DOHH2 (cell line): ENCODE results near the gene NEDD4L.

Experiments used
- H3F3A ChIP-seq: fragments of 200-600 bp; sonication (generic), shearing (Covaris generic); 2 replicates; pipeline ENCODE4 v1.6.0; 2016; ENCODE audit warnings: antibody characterized with exemption, mild to moderate bottlenecking; ENCODE audit not compliant: control insufficient read depth, insufficient read depth
- H3K27ac ChIP-seq: fragments of 200-600 bp; sonication (generic); 2 replicates; pipeline ENCODE4 v1.5.1; 2014; ENCODE audit warnings: low read depth, mild to moderate bottlenecking, low read length, moderate library complexity
- H3K27me3 ChIP-seq: fragments of 200-600 bp; sonication (generic); 2 replicates; pipeline ENCODE4 v1.6.1; 2014; ENCODE audit warnings: mild to moderate bottlenecking, low read length, mixed read lengths; ENCODE audit not compliant: control insufficient read depth
- H3K36me3 ChIP-seq: fragments of 200-600 bp; sonication (generic); 2 replicates; pipeline ENCODE4 v1.6.1; 2014; ENCODE audit warnings: mild to moderate bottlenecking, low read length, moderate library complexity, mixed read lengths; ENCODE audit not compliant: control insufficient read depth
- H3K4me1 ChIP-seq: fragments of 200-600 bp; sonication (generic); 2 replicates; pipeline ENCODE4 v1.6.1; 2014; ENCODE audit warnings: mild to moderate bottlenecking, low read length, mixed read lengths; ENCODE audit not compliant: control insufficient read depth
- H3K4me2 ChIP-seq: fragments of 200-600 bp; sonication (generic); 2 replicates; pipeline ENCODE4 v1.6.0; 2014; ENCODE audit warnings: mild to moderate bottlenecking, low read length, moderate library complexity
- H3K4me3 ChIP-seq: fragments of 200-600 bp; sonication (generic); 2 replicates; pipeline ENCODE4 v1.5.1; 2014; ENCODE audit warnings: mild to moderate bottlenecking, low read length, mixed read lengths
- H3K79me2 ChIP-seq: fragments of 200-600 bp; sonication (generic); 2 replicates; pipeline ENCODE4 v1.6.1; 2014; ENCODE audit warnings: mild to moderate bottlenecking, low read length, mixed read lengths; ENCODE audit not compliant: control insufficient read depth
- H3K9me2 ChIP-seq: fragments of 200-600 bp; sonication (generic); replicated peaks from 2 replicates; pipeline ENCODE4 v1.6.1; 2014; ENCODE audit warnings: mild to moderate bottlenecking, low read length, mixed read lengths; ENCODE audit not compliant: control insufficient read depth
- H3K9me3 ChIP-seq: fragments of 200-600 bp; sonication (generic); 2 replicates; pipeline ENCODE4 v1.6.1; 2014; ENCODE audit warnings: antibody characterized with exemption, low read length, mixed read lengths; ENCODE audit not compliant: control insufficient read depth, insufficient read depth
- H4K20me1 ChIP-seq: fragments of 200-600 bp; sonication (generic); 2 replicates; pipeline ENCODE4 v1.6.0; 2014; ENCODE audit warnings: low read depth, mild to moderate bottlenecking, antibody characterized with exemption, low read length, moderate library complexity; ENCODE audit not compliant: control insufficient read depth, insufficient read depth
- CTCF ChIP-seq: fragments of 200-600 bp; sonication (generic); IDR thresholded peaks from one replicate; pipeline ENCODE4 v1.5.1; 2014; ENCODE audit warnings: antibody characterized with exemption, mild to moderate bottlenecking, low read depth, low read length; ENCODE audit not compliant: poor library complexity, severe bottlenecking
- EZH2phosphoT487 ChIP-seq: fragments of 200-600 bp; sonication (generic); IDR thresholded peaks from 2 replicates; pipeline ENCODE4 v1.6.1; 2017; ENCODE audit warnings: borderline replicate concordance, mild to moderate bottlenecking, antibody characterized with exemption, low read length, moderate library complexity, mixed read lengths

Gene NEDD4L

GRCh38 chr18:58156516-58156915 is 112.5 kb downstream of the NEDD4L start:
- TF ChIP-seq EZH2phosphoT487 (no peak), CTCF (no peak)
- peaks cover 61% of the 10 kb centered on the region for H3K79me2 ChIP-seq
- H4K20me1 ChIP-seq, result peaks cover 3% of the 10 kb centered on the region; the same call in 1 of the 2 replicates
- no peak overlapping the region for H3K27ac ChIP-seq
- H3K27me3 ChIP-seq, result no peaks in the 10 kb centered on the region; the same call in 1 of the 2 replicates
- no peak overlapping the region for H3K4me3 ChIP-seq
- no peaks in the 10 kb centered on the region for H3K9me2 ChIP-seq
- no peaks in the 10 kb centered on the region for H3K4me1 ChIP-seq
- H3K9me3 ChIP-seq, result no peaks in the 10 kb centered on the region
- no peak overlapping the region for H3K4me2 ChIP-seq
- no peaks in the 10 kb centered on the region for H3F3A ChIP-seq
- no peaks in the 10 kb centered on the region for H3K36me3 ChIP-seq

- Histone ChIP-seq H3K27ac (no peak overlapping the region), H3K9me2 (no peaks in the 10 kb centered on the region), H3K36me3 (no peaks in the 10 kb centered on the region), H3K79me2 (peaks cover 58% of the 10 kb centered on the region), H3K9me3 (no peaks in the 10 kb centered on the region), H3F3A (no peaks in the 10 kb centered on the region), H3K27me3 (no peaks in the 10 kb centered on the region; the same call in 1 of the 2 replicates), H4K20me1 (peaks cover 3% of the 10 kb centered on the region; the same call in 1 of the 2 replicates), H3K4me3 (no peak overlapping the region), H3K4me2 (no peak overlapping the region), H3K4me1 (no peaks in the 10 kb centered on the region)
- TF ChIP-seq CTCF (no peak), EZH2phosphoT487 (no peak)
These were observed 113.2 kb downstream of the NEDD4L start for GRCh38 chr18:58157237-58157636.

GRCh38 chr18:58158008-58158407 is 114.0 kb downstream of the NEDD4L start:
- Histone ChIP-seq H3K4me1 (no peaks in the 10 kb centered on the region), H3K4me3 (no peak overlapping the region), H4K20me1 (peaks cover 3% of the 10 kb centered on the region; the same call in 1 of the 2 replicates), H3K9me2 (no peaks in the 10 kb centered on the region), H3K9me3 (no peaks in the 10 kb centered on the region), H3K36me3 (no peaks in the 10 kb centered on the region), H3K27me3 (no peaks in the 10 kb centered on the region; the same call in 1 of the 2 replicates), H3K4me2 (no peak overlapping the region), H3K27ac (no peak overlapping the region), H3F3A (no peaks in the 10 kb centered on the region), H3K79me2 (peaks cover 52% of the 10 kb centered on the region)
- TF ChIP-seq CTCF (no peak), EZH2phosphoT487 (no peak)

GRCh38 chr18:58158459-58158858 is 114.4 kb downstream of the NEDD4L start:
- Histone ChIP-seq H4K20me1 (peaks cover 3% of the 10 kb centered on the region; the same call in 1 of the 2 replicates), H3K36me3 (no peaks in the 10 kb centered on the region), H3K79me2 (peaks cover 54% of the 10 kb centered on the region), H3K27me3 (no peaks in the 10 kb centered on the region; the same call in 1 of the 2 replicates), H3K9me2 (no peaks in the 10 kb centered on the region), H3K4me2 (no peak overlapping the region), H3K4me1 (no peaks in the 10 kb centered on the region), H3F3A (no peaks in the 10 kb centered on the region), H3K9me3 (no peaks in the 10 kb centered on the region), H3K4me3 (no peak overlapping the region), H3K27ac (no peak overlapping the region)
- TF ChIP-seq EZH2phosphoT487 (no peak), CTCF (no peak)
